HTR-8/SVneo (cell line): ENCODE measurements around the gene DSCAML1.

ENCODE experiments used
- DNase-seq: peaks from one replicate; pipeline ENCODE4 v3.0.0; 2011; ENCODE audit warnings: low spot score, mixed read lengths; ENCODE audit not compliant: insufficient read length
- FAIRE-seq: peaks from 2 replicates; lab custom pipeline; 2011; peaks lifted over from hg19 to GRCh38; lab: Jason Lieb, UNC

DSCAML1 gene

DNA sequence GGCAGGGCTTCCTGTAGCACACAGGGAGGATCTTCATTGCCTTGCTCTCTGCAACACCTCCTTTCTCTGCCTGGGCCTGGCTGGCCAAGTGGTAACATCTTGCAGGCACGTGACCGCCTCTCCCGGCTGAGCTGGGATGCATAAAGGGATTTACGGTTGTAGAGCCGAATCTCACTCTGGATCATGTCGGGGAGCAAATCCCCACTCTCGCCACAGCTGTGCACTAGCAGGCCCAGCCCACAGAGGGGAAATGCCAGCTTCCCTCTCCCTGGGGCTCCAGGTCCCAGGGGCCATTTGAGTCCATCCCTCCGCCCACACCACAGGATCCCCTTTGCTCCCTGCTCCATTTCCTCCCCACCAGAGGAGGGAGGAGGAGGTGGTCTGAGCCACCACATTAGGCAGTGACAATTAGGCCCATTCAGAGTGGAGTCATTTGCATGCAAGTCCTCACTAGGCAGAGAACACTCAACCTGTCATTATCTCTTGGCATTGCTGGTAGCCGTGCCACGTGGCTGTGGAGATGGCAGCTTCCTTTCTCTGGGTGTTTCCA lies 196.7 kb downstream of the DSCAML1 start:
- DNase-seq (no peak), FAIRE-seq (no peak)

- FAIRE-seq (no peak), DNase-seq (peak; percentile 40)
These were observed 199.9 kb downstream of the DSCAML1 start for GRCh38 chr11:117597071-117597470.

DNA sequence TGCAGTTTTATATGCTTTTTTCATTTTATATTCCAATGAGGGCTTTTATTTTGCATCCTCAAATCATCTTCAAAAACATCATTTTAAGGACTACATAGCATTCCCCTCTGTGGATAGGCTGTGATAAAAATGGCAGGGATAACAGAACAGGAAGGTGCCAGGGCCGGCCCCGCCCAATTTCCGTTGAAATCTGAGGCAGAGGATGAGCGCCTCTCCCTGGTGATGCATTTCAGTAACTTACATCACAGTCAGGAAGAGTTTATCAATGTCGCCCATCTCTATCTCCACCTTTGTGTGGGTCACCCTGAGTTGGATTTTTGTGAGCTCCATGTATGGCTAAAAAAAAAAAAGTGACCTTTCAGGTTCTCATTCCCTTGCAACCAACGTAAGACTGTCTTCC lies 201.6 kb downstream of the DSCAML1 start:
- FAIRE-seq (no peak), DNase-seq (no peak)

- no peak for FAIRE-seq
- no peak for DNase-seq
These were observed 202.3 kb downstream of the DSCAML1 start for GRCh38 chr11:117594721-117595120.

DNA sequence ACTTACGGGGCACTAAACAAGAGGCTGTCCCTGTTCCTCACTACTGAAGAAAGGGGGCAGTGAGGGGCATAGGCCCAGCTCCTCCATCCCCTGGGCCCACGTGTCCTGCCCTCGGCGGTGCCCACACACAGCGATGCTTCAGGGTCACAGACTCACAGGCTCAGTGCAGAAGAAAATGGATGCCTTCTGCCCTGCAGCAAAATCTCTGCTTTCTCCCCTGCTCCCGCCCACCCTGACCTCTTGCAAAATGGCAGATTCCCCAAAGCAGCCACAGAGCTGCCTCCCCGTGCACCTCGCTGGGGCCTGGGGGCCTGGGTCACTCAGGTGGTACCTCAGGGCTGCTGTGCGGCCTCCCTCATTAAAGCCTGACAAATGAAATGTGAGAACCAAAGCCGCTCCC lies 204.0 kb downstream of the DSCAML1 start:
- FAIRE-seq (no peak), DNase-seq (no peak)

DNA sequence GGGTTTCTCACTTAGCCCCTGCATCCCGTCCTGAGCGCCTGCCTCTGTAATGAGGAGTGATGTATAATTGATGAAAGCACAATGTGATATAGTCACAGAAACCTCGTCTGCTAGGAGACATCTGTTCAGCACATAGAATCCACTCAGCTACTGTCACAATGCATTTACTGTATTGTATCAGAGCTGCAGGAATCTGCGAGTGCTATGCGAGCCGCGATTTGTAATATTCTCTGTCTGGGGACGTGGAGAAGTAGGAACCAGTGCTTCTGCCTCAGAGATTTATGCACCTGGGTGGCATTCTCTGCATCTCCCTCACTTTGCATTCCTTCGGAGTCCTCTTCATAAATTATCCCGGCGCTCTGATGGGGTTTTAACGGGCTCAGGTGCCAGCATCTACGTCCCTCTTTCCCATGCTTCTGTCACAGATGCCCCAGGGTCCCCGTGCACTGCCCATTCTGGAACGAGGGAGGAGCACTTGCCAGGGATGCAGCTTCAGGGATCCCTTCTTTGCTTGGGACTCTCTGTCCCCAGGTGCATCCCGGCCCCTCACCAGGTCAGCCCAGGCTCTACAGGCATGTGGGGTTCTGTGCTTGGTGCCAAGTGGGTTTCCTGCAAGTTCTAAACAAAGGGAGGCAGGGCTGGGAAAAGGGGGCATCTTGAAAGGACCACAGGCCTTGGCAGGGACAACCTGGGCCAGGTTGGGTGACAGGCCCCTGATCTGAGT lies 205.5 kb downstream of the DSCAML1 start:
- no peak for DNase-seq
- no peak for FAIRE-seq

- FAIRE-seq (no peak), DNase-seq (no peak)
These were observed 208.0 kb downstream of the DSCAML1 start for GRCh38 chr11:117589063-117589462.

- no peak for FAIRE-seq
- DNase-seq: no peak
These were observed 208.7 kb downstream of the DSCAML1 start for GRCh38 chr11:117588166-117588810.

- no peak for FAIRE-seq
These were observed 209.6 kb downstream of the DSCAML1 start for GRCh38 chr11:117587416-117587815.

GRCh38 chr11:117586392-117586791 lies 210.6 kb downstream of the DSCAML1 start:
- FAIRE-seq (no peak), DNase-seq (no peak)

More at GRCh38 chr11:117587416-117587815, 209.6 kb downstream of the DSCAML1 start:
- no peak for DNase-seq

DNA sequence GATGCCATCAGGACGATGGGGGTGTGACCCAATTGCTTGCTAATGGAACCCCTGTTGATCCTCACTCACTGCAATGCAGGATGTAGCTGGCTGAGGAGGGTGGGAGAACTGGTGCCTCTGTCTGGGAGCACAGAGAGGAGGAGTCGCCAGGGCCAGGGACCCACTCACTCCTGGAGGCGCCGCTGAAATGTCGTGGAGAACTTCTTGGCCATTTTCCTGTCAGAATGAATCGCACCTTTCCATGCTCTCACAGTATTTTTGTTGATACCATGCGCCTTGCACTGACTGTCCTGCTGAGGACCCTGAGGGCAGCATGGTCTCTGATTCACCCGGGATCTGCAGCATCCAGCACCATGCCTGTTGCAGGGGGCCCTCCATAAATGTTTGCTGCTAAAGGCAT lies 211.4 kb downstream of the DSCAML1 start:
- FAIRE-seq: no peak
- no peak for DNase-seq

GRCh38 chr11:117584056-117584830 lies 212.8 kb downstream of the DSCAML1 start:
- DNase-seq: no peak
- FAIRE-seq: no peak

DNA sequence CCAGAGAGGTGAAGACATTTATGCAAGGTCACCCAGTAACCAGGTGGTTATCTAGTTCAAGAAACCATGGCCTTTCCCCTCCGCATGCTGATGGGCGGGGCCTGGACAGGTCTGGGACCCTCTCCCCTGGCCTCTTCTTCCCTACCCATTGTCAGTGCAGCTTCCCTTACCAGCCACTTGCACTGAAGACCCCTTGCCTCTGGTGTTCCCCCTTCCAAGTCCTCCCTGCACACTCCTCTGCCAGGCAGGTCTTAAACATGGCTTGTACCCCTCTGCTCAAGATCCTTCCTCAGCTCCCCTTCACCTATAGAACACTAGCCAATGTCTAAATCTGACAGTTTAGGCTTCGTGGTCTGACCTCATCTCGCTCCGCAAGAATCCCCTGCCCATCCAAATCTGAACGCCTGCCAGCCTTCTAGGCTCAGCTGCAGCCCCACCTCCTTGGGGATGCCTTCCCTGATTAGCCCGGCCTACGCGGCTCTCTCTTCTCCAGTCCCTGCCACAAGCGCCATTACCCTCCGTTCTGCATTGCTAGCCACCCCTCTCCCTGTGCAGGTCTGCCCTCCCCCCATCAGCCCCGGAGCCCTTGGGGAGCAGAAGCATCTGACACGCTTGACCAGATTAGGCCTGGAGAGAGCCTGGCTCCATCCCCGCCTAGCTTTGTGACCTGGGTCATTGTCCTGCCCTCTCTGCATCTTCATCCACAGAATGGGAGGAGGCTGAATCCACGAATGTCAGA lies 213.8 kb downstream of the DSCAML1 start:
- no peak for DNase-seq
- FAIRE-seq: no peak

DNA sequence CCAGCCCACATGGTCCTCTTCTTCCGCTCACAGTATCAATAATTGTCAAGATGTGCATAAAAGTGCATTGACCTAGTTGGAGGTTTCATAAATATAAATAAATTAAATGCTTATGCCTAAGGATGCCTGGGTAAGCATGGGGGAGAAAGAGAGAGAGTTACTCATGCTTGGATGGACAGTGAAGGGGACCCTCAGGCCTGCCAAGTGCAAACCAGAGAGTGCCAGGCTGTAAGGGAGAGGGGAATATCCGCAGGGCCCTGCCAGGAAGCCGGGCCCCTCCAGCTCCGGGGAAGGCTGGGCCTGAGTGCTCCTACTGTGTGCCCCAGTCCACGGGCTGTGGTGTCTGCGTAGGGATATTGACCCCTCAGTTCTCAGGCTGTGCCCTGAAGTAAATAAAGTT lies 214.6 kb downstream of the DSCAML1 start:
- FAIRE-seq (no peak), DNase-seq (no peak)

DNA sequence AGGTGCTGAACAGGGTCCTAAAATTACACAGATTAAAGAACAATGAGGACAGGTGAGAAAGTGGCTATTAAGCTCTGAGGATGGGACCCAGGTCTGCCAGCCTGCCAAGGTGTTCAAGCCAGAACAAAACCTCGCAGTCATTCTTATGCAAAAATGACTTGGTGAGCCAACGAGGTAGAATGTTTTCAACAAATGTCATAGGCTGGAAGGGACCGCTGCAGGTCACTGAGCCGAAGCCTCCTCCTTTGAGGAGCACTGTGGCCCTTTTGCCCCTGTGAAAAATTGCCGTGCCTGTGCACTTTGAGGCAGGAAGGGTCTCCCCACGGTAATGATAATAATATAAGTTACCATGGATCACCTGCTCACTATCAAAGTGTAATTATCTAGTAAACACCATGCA lies 216.2 kb downstream of the DSCAML1 start:
- DNase-seq (no peak), FAIRE-seq (no peak)

GRCh38 chr11:117579161-117579560 lies 217.9 kb downstream of the DSCAML1 start:
- no peak for FAIRE-seq
- no peak for DNase-seq

DNA sequence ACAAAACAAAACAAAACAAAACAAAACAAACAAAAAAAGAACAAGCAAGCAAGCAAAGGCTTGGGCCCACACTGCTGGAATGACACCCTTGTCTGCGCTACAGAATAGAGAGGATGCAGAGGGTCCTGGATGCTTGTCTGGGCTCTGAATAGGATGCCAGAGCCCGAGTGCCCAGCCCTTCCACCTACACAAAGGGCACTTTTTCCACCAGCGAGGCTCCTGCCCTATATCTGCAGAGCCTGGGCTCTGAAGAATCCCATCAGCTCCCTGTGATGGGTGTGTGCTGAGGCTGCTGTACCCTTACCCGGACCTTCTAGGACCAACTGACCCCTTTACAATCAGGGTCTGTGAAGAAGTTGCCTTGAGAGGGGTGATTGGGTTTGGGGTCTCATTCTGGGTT lies 221.2 kb downstream of the DSCAML1 start:
- no peak for FAIRE-seq

GRCh38 chr11:117574551-117574950 lies 222.5 kb downstream of the DSCAML1 start:
- DNase-seq (no peak), FAIRE-seq (no peak)

More for the DNA sequence above, 221.2 kb downstream of the DSCAML1 start:
- DNase-seq: no peak

GRCh38 chr11:117573326-117573725 lies 223.7 kb downstream of the DSCAML1 start:
- FAIRE-seq: no peak
- no peak for DNase-seq

DNA sequence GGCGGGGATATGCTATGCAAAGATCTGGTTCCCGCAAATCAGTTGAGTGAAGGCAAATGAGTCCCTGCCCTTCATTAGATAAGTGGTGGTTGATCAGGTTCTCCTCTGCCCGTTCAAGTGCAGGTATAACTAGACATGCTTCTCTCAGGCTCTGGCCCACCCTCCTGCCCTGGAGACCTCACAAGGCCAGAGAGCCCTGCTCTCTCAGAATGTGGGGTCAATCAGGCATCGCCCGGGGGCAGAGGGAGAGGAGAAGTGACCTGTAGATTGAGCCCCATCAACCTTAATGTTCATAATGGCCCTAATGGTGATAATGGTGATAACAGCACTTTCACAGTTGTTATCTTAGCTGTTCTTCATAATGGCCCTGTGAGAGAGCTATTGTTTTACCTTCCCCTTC lies 224.3 kb downstream of the DSCAML1 start:
- FAIRE-seq (no peak), DNase-seq (no peak)
